H54 (cell line): ENCODE data around the gene MAN1C1.

ENCODE experiments used
- DNase-seq: peaks from one replicate; pipeline ENCODE4 v3.0.0; 2011; ENCODE audit warnings: low spot score, mixed read lengths; ENCODE audit not compliant: insufficient read length
- FAIRE-seq: peaks from 3 replicates; lab custom pipeline; 2011; peaks lifted over from hg19 to GRCh38; lab: Jason Lieb, UNC
- POLR2A ChIP-seq: IDR thresholded peaks from 2 replicates; pipeline ENCODE4 v1.6.1; 2011; ENCODE audit warnings: low read depth, mild to moderate bottlenecking, low read length

The MAN1C1 gene

GRCh38 chr1:25757151-25757845, 140.7 kb downstream of the MAN1C1 start:
- DNase-seq (no peak), FAIRE-seq (no peak)
- no peak for TF ChIP-seq POLR2A

GRCh38 chr1:25757846-25758185, 141.2 kb downstream of the MAN1C1 start:
- FAIRE-seq = no peak
- no peak for TF ChIP-seq POLR2A
- DNase-seq = no peak

GRCh38 chr1:25758466-25759070, 142.0 kb downstream of the MAN1C1 start:
- no peak for FAIRE-seq
- DNase-seq = no peak

GRCh38 chr1:25760122-25760719, 143.6 kb downstream of the MAN1C1 start:
- FAIRE-seq (no peak), DNase-seq (no peak)
- TF ChIP-seq POLR2A = no peak

More at GRCh38 chr1:25758466-25759070, 142.0 kb downstream of the MAN1C1 start:
- no peak for TF ChIP-seq POLR2A

- TF ChIP-seq POLR2A = no peak
- DNase-seq (no peak), FAIRE-seq (no peak)
These were observed 144.3 kb downstream of the MAN1C1 start for GRCh38 chr1:25760871-25761270.

GRCh38 chr1:25763493-25763892, 146.9 kb downstream of the MAN1C1 start:
- FAIRE-seq = no peak
- DNase-seq = no peak
- no peak for TF ChIP-seq POLR2A

GRCh38 chr1:25765136-25765922, 148.7 kb downstream of the MAN1C1 start:
- TF ChIP-seq POLR2A = no peak
- DNase-seq (no peak), FAIRE-seq (no peak)

GRCh38 chr1:25765923-25766589, 149.5 kb downstream of the MAN1C1 start:
- TF ChIP-seq POLR2A = no peak
- DNase-seq (no peak), FAIRE-seq (no peak)

- FAIRE-seq (no peak), DNase-seq (no peak)
- TF ChIP-seq POLR2A = no peak
These were observed 150.3 kb downstream of the MAN1C1 start for GRCh38 chr1:25766721-25767436.

GRCh38 chr1:25767437-25767770, 150.8 kb downstream of the MAN1C1 start:
- FAIRE-seq = no peak
- TF ChIP-seq POLR2A = no peak

GRCh38 chr1:25768999-25769398, 152.4 kb downstream of the MAN1C1 start:
- FAIRE-seq (no peak), DNase-seq (no peak)
- TF ChIP-seq POLR2A = no peak

More at GRCh38 chr1:25767437-25767770, 150.8 kb downstream of the MAN1C1 start:
- no peak for DNase-seq

- FAIRE-seq (no peak), DNase-seq (no peak)
- TF ChIP-seq POLR2A = no peak
These were observed 153.2 kb downstream of the MAN1C1 start for GRCh38 chr1:25769625-25770383.
